MCF 10A (cell line): Measurements from ENCODE around the gene TMEM184C. TPM values are rescaled to one million over a fixed set of nuclear protein-coding genes. Genes with fewer than 3 reads are reported as not detected.
A peak's percentile ranks its signal among the peaks of the same experiment; 100 is the strongest.

Source experiments
- BruUV-seq: library from RNA; stranded (reverse); fragments of 400-500 nt; replicated peaks from 2 replicates; lab custom pipeline; 2021; lab: Mats Ljungman, UMichigan
- CTCF ChIA-PET: fragments of 300-600 bp; sonication (Branson Sonifier 250); formaldehyde crosslinking; extraction: SDS; loops from one replicate; lab custom pipeline; 2021; ENCODE audit warnings: antibody characterized with exemption, inconsistent platforms; lab: Yijun Ruan, JAX
- POLR2A ChIA-PET: fragments of 300-600, 350-650 bp; sonication (Branson Sonifier 250); formaldehyde crosslinking; extraction: SDS; loops from one replicate; lab custom pipeline; 2020; ENCODE audit warnings: antibody characterized with exemption, inconsistent platforms; lab: Yijun Ruan, JAX
- DNase-seq: peaks from one replicate; pipeline ENCODE4 v3.0.0-alpha.2; 2018; ENCODE audit not compliant: unreplicated experiment
- H3K27ac Mint-ChIP-seq: one replicate; pipeline ENCODE4 v1.8.0; 2022; ENCODE audit warnings: mild to moderate bottlenecking, low read depth, mixed read lengths; ENCODE audit not compliant: unreplicated experiment
- H3K27me3 Mint-ChIP-seq: one replicate; pipeline ENCODE4 v1.8.0; 2022; ENCODE audit warnings: mixed read lengths; ENCODE audit not compliant: insufficient read depth, unreplicated experiment
- H3K36me3 Mint-ChIP-seq: one replicate; pipeline ENCODE4 v1.8.0; 2022; ENCODE audit warnings: mild to moderate bottlenecking, moderate library complexity, mixed read lengths; ENCODE audit not compliant: insufficient read depth, unreplicated experiment
- H3K4me1 Mint-ChIP-seq: one replicate; pipeline ENCODE4 v1.8.0; 2022; ENCODE audit warnings: mixed read lengths; ENCODE audit not compliant: insufficient read depth, unreplicated experiment
- H3K4me3 Mint-ChIP-seq: one replicate; pipeline ENCODE4 v1.8.0; 2022; ENCODE audit warnings: mild to moderate bottlenecking, moderate library complexity, mixed read lengths; ENCODE audit not compliant: unreplicated experiment
- H3K9me3 Mint-ChIP-seq: one replicate; pipeline ENCODE4 v1.8.0; 2022; ENCODE audit warnings: mixed read lengths; ENCODE audit not compliant: unreplicated experiment
- CTCF ChIP-seq: fragments of 200-600 bp; IDR thresholded peaks from one replicate; pipeline ENCODE4 v1.8.0; 2022; ENCODE audit warnings: antibody characterized with exemption, mild to moderate bottlenecking; ENCODE audit not compliant: unreplicated experiment
- intact Hi-C: fragments of 100-400 bp; cut with micrococcal nuclease; formaldehyde crosslinking; loops from 2 replicates; pipeline ENCODE4 v1.14.1; 2022
- total RNA-seq: library from RNA; stranded (reverse); gene quantifications from 2 replicates; pipeline ENCODE4 v1.2.3, GENCODE V29; 2022

TMEM184C gene
- total RNA-seq, 1 experiment from 2014 or later, result 33.9 TPM

- TF ChIP-seq CTCF, result no peak
- DNase-seq, result peak; percentile 11
- H3K4me1 Mint-ChIP-seq, result peaks cover 11% of the 10 kb centered on the region
- H3K4me3 Mint-ChIP-seq, result no peak overlapping the region
- peaks cover 19% of the 10 kb centered on the region for H3K36me3 Mint-ChIP-seq
- intact Hi-C loops, result no loop called here
- H3K9me3 Mint-ChIP-seq, result no peaks in the 10 kb centered on the region
- POLR2A ChIA-PET, result no interaction called here
- no TSS peak for BruUV-seq
- no peak overlapping the region for H3K27ac Mint-ChIP-seq
- H3K27me3 Mint-ChIP-seq, result no peaks in the 10 kb centered on the region
- CTCF ChIA-PET, result interaction anchor here (0.6 to 1.6 kb wide), 7 partner anchors 13 to 320 kb away, joined by 3 to 11 read pairs (median 3); no protein-coding TSS in a partner anchor
These were observed 61.8 kb downstream of the TMEM184C start for GRCh38 chr4:147678796-147679549.

DNA sequence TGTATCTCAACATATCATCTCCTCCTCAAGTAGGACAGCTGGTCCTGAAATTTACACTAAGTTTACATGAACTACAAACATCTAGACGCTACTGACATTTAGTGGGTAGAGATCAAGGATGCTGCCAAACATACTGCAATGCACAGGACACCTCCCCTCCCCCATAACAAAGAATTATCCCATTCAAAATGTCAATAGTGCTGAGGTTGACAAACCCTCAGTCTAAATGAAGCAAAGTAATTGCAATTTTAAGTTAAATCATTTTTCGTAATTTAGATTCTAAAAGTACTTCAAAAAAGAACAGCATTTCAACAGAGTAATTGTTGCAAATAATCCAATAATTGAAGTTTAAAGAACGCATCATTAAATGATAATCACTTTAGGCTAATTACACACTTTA lies 65.6 kb downstream of the TMEM184C start:
- Mint-ChIP-seq H3K27ac (peak overlapping the region; percentile 89), H3K4me1 (peaks cover 11% of the 10 kb centered on the region), H3K36me3 (peaks cover 23% of the 10 kb centered on the region), H3K27me3 (no peaks in the 10 kb centered on the region), H3K4me3 (peak overlapping the region; percentile 88), H3K9me3 (no peaks in the 10 kb centered on the region)
- ChIA-PET CTCF (interaction anchor here (0.6 kb wide), 2 partner anchors 183 to 1946 kb away, joined by 3 to 4 read pairs; no protein-coding TSS in a partner anchor), POLR2A (interaction anchor here (1.0 to 2.9 kb wide), 8 partner anchors 26 to 157 kb away, joined by 3 to 48 read pairs (median 12); partner anchors contain the start of genes ARHGAP10 and TMEM184C)
- intact Hi-C loops, result no loop called here
- no peak for TF ChIP-seq CTCF
- peak; percentile 4 for DNase-seq
- BruUV-seq, result no TSS peak

DNA sequence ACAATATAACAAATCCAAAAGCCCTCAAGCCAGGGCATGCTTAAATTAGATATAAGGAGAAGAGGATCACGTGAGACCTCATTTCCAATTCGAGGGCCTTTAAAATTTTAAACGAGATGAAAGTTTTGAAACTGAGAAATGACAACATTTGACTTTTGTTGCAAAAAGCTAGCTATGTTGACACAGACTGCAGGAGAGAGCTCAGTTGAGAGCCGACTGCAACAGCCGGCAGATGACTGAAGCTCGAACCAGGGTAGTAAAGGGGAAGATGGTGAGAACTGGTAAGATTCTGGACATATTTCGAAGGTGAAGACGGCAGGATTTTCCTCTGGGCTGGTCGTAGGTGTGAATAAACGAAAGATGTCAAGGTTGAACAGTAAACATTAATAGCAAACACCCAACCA lies 66.0 kb downstream of the TMEM184C start:
- ChIA-PET POLR2A (interaction anchor here (0.9 to 2.9 kb wide), 18 partner anchors 13 to 211 kb away, joined by 3 to 48 read pairs (median 6); partner anchors contain the start of genes ARHGAP10 and TMEM184C), CTCF (interaction anchor here (0.6 to 2.1 kb wide), 5 partner anchors 25 to 1946 kb away, joined by 3 to 19 read pairs (median 3); no protein-coding TSS in a partner anchor)
- Mint-ChIP-seq H3K4me1 (peaks cover 11% of the 10 kb centered on the region), H3K9me3 (no peaks in the 10 kb centered on the region), H3K4me3 (peak overlapping the region; percentile 88), H3K27me3 (no peaks in the 10 kb centered on the region), H3K36me3 (peaks cover 19% of the 10 kb centered on the region), H3K27ac (peak overlapping the region; percentile 89)
- intact Hi-C loops, result no loop called here
- BruUV-seq, result TSS peak; percentile 64
- TF ChIP-seq CTCF, result no peak
- peak; percentile 33 for DNase-seq
